Measurements from ENCODE around the gene PPM1M.

Gene PPM1M

DNA sequence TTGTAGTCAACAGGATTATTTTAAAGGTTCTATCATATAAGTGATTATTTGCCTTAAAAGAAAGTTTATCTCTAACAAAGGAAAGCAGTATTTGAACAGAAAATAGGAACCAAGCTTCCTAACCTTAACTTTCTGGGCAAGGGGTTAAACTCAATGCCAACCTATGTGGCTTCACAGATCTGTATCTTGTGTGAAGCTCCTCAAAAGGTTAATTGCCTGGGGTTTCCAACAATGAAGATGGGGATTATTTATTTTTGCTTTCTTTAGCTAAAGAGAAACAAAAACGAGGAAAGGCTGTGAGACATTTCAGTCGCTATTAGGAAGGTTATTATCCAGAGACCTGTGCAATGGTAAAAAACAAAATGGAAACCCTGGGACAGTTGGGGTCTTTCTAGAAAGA, 34.0 kb downstream of the PPM1M start (continued):
- no peak for TF ChIP-seq POU6F1 (CRISPR knock-in tag; IDR thresholded peaks at IDR 0.05; ENCODE audit: borderline replicate concordance, low read depth)
- TF ChIP-seq BACH2 (CRISPR knock-in tag; IDR thresholded peaks at IDR 0.05; ENCODE audit: borderline replicate concordance) = no peak
- no peak for TF ChIP-seq CSDC2 (CRISPR knock-in tag; IDR thresholded peaks at IDR 0.05)
- TF ChIP-seq OSR1 (CRISPR knock-in tag; IDR thresholded peaks at IDR 0.05) = no peak
- no peak for TF ChIP-seq RARB (CRISPR knock-in tag; IDR thresholded peaks at IDR 0.05)
- TF ChIP-seq ZFP30 (CRISPR knock-in tag; IDR thresholded peaks at IDR 0.05) = no peak
- no peak for TF ChIP-seq TOX (CRISPR knock-in tag; IDR thresholded peaks at IDR 0.05; ENCODE audit: borderline replicate concordance)

- peak; percentile 16 for ATAC-seq
- peak; percentile 79 for TF ChIP-seq TCF4 (CRISPR knock-in tag; IDR thresholded peaks at IDR 0.05; ENCODE audit: borderline replicate concordance)
- TF ChIP-seq SNAI2 (CRISPR knock-in tag; IDR thresholded peaks at IDR 0.05) = peak; percentile 50; the same call in 1 of the 2 replicates
- TF ChIP-seq ESRRG (CRISPR knock-in tag; IDR thresholded peaks at IDR 0.05) = no peak
- TF ChIP-seq POU6F1 (CRISPR knock-in tag; IDR thresholded peaks at IDR 0.05; ENCODE audit: borderline replicate concordance, low read depth) = no peak
- TF ChIP-seq TSHZ2 (CRISPR knock-in tag; IDR thresholded peaks at IDR 0.05) = peak; percentile 46; the same call in 1 of the 2 replicates
- no peak for TF ChIP-seq GLIS3 (CRISPR knock-in tag; IDR thresholded peaks at IDR 0.05)
- 0 out of 2 replicates have a peak, but pooled peaks have one; percentile 62 for TF ChIP-seq PATZ1 (CRISPR knock-in tag; IDR thresholded peaks at IDR 0.05; ENCODE audit: borderline replicate concordance)
- no peak for TF ChIP-seq ZFP30 (CRISPR knock-in tag; IDR thresholded peaks at IDR 0.05)
- TF ChIP-seq ISL1 (CRISPR knock-in tag; IDR thresholded peaks at IDR 0.05) = peak; percentile 47; the same call in 1 of the 2 replicates
- TF ChIP-seq CREB5 (CRISPR knock-in tag; IDR thresholded peaks at IDR 0.05; ENCODE audit: low read depth) = no peak
- no peak for TF ChIP-seq RARB (CRISPR knock-in tag; IDR thresholded peaks at IDR 0.05)
- TF ChIP-seq TOX (CRISPR knock-in tag; IDR thresholded peaks at IDR 0.05; ENCODE audit: borderline replicate concordance) = no peak; the same call in 1 of the 2 replicates
- TF ChIP-seq CSDC2 (CRISPR knock-in tag; IDR thresholded peaks at IDR 0.05) = no peak
- TF ChIP-seq ARNTL (CRISPR knock-in tag; IDR thresholded peaks at IDR 0.05; ENCODE audit: borderline replicate concordance, low read depth) = no peak
- no peak for TF ChIP-seq ZFP3 (CRISPR knock-in tag; IDR thresholded peaks at IDR 0.05)
- no peak for TF ChIP-seq OSR1 (CRISPR knock-in tag; IDR thresholded peaks at IDR 0.05)
- no peak for TF ChIP-seq BACH2 (CRISPR knock-in tag; IDR thresholded peaks at IDR 0.05; ENCODE audit: borderline replicate concordance)
- no peak for TF ChIP-seq ZC3H10 (CRISPR knock-in tag; IDR thresholded peaks at IDR 0.05)
These were observed 34.5 kb downstream of the PPM1M start for GRCh38 chr3:52280050-52280461.

DNA sequence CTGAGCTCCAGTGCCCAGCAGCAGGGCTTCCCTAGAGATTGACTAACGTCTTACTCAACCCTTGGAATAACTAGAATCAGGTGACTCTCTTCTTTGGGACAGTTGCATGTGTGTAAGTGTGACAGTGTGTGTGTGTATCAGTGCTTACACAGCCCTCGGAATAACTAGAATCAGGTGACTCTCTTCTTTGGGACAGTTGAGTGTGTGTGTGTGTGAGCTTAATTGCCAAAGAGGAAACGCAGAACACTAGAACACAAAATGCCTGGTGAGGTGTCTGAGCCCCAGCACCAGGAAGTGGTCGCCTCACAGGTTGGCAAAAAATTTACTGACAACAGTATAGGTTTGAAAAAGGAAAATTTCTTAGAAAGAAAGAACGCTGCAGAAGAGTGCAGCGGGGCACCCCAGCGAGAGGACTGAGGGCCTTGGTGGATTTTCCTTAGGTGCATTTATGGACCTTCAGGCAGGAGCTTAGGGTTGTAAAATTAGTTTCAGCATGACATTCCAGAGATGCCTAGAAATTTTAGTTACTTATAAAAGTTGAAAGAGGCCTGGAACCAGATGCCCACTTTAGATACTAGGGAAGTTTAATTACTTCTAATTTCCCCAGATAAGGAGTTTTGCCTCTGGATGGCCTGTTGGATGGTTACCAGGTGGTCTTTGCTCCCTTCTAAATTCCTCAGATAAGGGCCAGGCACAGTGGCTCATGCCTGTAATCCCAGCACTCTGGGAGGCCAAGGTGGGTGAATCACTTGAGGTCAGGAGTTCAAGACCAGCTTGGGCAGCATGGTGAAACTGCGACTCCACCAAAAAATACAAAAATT, 36.6 kb downstream of the PPM1M start:
- no peak for ATAC-seq
- no peak for TF ChIP-seq ZNF8 (CRISPR knock-in tag; IDR thresholded peaks at IDR 0.05)
- TF ChIP-seq PATZ1 (CRISPR knock-in tag; IDR thresholded peaks at IDR 0.05; ENCODE audit: borderline replicate concordance) = peak; percentile 57; the same call in 1 of the 2 replicates
- 0 out of 2 replicates have a peak, but pooled peaks have one; percentile 64 for TF ChIP-seq ZNF565 (CRISPR knock-in tag; conservative IDR thresholded peaks at IDR 0.05; ENCODE audit: low read depth)
- TF ChIP-seq TCF4 (CRISPR knock-in tag; IDR thresholded peaks at IDR 0.05; ENCODE audit: borderline replicate concordance) = peak; percentile 87
- TF ChIP-seq CSDC2 (CRISPR knock-in tag; IDR thresholded peaks at IDR 0.05) = peak; percentile 80
- TF ChIP-seq ZFP3 (CRISPR knock-in tag; IDR thresholded peaks at IDR 0.05) = peak; percentile 54; the same call in 1 of the 2 replicates
- 0 out of 2 replicates have a peak, but pooled peaks have one; percentile 33 for TF ChIP-seq PPARA (CRISPR knock-in tag; IDR thresholded peaks at IDR 0.05; ENCODE audit: borderline replicate concordance)
- TF ChIP-seq GLIS3 (CRISPR knock-in tag; IDR thresholded peaks at IDR 0.05) = no peak; the same call in none of the 2 replicates
- TF ChIP-seq ZNF70 (CRISPR knock-in tag; IDR thresholded peaks at IDR 0.05) = peak; percentile 53
- TF ChIP-seq SNAI2 (CRISPR knock-in tag; IDR thresholded peaks at IDR 0.05) = peak; percentile 80
- TF ChIP-seq ISL1 (CRISPR knock-in tag; IDR thresholded peaks at IDR 0.05) = peak; percentile 97
- peak; percentile 77; the same call in 1 of the 2 replicates for TF ChIP-seq CREB5 (CRISPR knock-in tag; IDR thresholded peaks at IDR 0.05; ENCODE audit: low read depth)
- no peak for TF ChIP-seq OSR1 (CRISPR knock-in tag; IDR thresholded peaks at IDR 0.05)

Data from SK-N-SH treated with all-trans-retinoic acid at 6 μM for 48 hours (cell line).